Coronary artery (tissue), 2 donors: ENCODE data around the gene NUDT16.
"Not testable (repeated sequence)": the region's sequence is repeated elsewhere in the genome, so short reads cannot be mapped to it uniquely, and the experiment has no call there.

Experiments
- DNase-seq: peaks from one replicate; pipeline ENCODE4 v3.0.0-alpha.2; 2017; ENCODE audit warnings: low spot score
- H3K27ac ChIP-seq, 2 donors: fragments of 200-600 bp; sonication (generic); one replicate each; pipeline ENCODE4 v1.5.1; 2016 to 2019
- H3K4me3 ChIP-seq: fragments of 200-600 bp; sonication (generic); 2 replicates; pipeline ENCODE4 v1.5.1; 2016; ENCODE audit warnings: mild to moderate bottlenecking, moderate library complexity
- TF ChIP-seq, protein P1 (sequence below): fragments of 200-600 bp; sonication (generic); IDR thresholded peaks from one replicate; pipeline ENCODE4 v1.5.1; 2019; ENCODE audit warnings: antibody characterized with exemption

Gene NUDT16

DNA sequence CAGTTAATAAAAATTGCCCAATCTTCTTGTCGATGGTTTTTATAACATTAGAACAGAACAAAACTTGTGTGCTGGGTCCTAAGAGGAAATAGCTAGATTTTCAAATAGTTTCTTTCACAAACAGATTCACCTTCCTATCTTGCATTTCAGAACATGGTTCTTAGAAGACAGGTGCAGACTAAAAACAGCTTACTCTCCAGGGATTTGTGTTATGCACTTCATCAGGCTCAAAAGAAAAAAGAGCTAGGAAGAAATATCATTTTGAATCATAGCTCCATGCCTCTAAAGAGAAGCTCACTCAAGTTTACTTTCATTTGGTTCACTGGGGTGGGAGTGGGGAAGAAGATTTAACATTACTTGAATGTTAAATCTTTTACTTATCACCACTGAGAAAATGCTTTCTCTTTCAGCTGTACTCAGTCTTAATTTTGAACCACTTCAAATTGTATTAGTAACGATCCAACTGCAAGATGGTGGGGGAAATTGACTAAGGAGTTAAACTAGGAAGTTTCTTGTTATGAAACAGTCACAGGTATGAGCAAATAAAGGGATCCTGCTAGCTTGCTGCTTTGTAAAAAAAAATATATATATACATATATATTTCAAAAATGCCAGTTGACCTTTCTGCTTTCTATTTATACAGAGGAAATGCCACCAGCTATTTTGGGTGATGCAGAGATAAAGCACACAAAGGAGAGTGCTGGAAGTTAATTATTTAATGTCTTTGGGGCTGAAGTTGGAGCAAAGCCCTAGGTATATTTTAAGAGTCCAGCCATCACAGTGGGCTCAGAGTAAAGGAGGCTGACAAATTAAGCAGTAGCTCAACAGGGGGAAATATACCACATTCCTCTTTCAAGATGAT is 28.3 kb upstream of the NUDT16 start:
- Histone ChIP-seq H3K4me3 (no peak overlapping the region), H3K27ac (no peak overlapping the region)
- no peak for DNase-seq
- TF ChIP-seq, protein P1, sequence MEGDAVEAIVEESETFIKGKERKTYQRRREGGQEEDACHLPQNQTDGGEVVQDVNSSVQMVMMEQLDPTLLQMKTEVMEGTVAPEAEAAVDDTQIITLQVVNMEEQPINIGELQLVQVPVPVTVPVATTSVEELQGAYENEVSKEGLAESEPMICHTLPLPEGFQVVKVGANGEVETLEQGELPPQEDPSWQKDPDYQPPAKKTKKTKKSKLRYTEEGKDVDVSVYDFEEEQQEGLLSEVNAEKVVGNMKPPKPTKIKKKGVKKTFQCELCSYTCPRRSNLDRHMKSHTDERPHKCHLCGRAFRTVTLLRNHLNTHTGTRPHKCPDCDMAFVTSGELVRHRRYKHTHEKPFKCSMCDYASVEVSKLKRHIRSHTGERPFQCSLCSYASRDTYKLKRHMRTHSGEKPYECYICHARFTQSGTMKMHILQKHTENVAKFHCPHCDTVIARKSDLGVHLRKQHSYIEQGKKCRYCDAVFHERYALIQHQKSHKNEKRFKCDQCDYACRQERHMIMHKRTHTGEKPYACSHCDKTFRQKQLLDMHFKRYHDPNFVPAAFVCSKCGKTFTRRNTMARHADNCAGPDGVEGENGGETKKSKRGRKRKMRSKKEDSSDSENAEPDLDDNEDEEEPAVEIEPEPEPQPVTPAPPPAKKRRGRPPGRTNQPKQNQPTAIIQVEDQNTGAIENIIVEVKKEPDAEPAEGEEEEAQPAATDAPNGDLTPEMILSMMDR: no peak

DNA sequence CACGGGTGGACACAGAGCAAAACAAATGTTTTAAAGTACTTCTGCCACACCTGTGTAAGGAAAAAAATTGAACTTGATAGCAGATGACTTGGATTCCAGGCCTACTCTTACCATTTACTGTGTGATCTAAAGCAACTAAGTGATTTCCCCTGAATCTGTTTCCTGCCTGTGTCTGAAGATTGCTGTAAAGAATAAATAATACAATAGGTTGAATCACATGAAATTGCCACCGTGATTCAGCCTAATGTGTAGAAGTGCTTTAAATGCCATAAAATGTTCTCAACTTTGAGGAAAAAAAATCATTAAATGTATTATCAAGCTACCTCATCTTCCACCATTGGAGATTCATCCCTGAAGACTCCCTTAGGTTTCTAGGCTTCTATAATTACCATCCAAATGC is 27.6 kb upstream of the NUDT16 start:
- Histone ChIP-seq H3K27ac (no peak overlapping the region), H3K4me3 (no peak overlapping the region)
- DNase-seq: no peak
- TF ChIP-seq, protein P1: no peak

DNA sequence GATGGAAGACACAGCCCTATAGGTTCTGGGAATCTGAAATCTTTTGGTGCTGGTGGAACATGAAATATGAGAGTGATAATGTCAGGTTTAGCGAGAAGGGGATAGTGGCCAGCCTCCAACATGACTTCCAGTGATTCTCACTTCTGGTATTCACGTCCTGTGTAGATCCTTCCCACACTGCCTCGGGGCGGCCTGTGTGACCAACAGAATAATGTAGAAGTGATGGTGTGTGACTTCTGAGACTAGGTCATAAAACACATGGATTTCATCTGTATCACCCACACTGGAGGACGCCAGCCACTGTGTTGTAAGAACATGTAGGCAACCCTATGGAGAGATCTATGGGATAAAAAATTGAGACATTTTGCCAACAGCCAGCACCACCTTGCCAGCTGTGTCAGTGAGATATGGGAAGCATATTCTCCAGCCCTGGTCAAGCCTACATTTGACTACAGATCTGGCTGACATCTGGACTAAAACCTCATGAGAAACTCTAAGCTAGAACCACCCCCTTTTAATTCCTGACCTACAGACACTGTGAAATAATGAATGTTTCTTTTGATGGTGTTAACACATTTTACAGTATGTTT is 25.5 kb upstream of the NUDT16 start:
- DNase-seq: no peak
- Histone ChIP-seq H3K27ac (no peak overlapping the region), H3K4me3 (no peak overlapping the region)
- TF ChIP-seq, protein P1: no peak

DNA sequence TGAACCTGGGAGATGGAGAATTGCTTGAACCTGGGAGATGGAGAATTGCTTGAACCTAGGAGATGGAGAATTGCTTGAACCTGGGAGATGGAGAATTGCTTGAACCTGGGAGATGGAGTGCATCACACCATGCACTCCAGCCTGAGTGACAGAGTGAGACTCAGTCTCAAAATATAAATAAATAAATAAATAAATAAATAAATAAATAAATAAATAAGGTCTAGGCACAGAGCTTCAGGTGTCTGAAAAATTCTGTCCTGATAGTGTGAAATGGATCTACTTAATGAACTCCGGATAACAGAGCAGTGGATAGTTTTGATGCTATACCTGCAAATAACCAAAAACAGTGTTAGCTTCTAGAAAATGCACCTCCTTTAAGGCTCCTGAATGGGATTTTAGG is 24.3 kb upstream of the NUDT16 start:
- Histone ChIP-seq H3K27ac (no peak overlapping the region), H3K4me3 (no peak overlapping the region)
- TF ChIP-seq, protein P1: no peak
- no peak for DNase-seq

DNA sequence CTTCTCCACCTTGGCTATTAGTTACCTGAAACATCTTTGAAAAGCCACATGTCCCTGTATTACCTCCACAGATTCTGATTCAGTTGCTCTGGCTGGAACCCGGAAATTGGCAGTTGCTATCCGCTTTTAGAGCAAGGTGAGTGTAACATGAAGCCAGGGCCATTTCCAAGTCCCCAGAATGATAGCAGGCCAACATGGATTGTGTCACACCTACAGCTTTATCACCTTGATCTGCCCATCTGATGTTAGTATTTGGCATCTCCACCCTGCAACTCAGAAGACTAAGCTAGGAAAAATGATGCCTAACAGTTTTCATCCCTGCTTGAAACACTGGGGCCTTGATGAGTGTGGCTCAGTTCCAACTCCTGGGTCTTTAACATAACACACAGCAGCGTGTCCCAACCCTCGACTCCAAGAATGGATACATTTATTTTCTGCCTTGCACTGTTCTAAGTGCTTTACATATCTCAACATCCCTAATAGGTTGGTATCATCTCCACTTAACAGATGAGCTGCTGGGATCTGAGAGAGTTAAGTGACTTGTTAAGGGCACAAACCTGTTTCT is 21.3 kb upstream of the NUDT16 start:
- TF ChIP-seq, protein P1: no peak
- Histone ChIP-seq H3K4me3 (no peak overlapping the region), H3K27ac (no peak overlapping the region)
- no peak for DNase-seq

DNA sequence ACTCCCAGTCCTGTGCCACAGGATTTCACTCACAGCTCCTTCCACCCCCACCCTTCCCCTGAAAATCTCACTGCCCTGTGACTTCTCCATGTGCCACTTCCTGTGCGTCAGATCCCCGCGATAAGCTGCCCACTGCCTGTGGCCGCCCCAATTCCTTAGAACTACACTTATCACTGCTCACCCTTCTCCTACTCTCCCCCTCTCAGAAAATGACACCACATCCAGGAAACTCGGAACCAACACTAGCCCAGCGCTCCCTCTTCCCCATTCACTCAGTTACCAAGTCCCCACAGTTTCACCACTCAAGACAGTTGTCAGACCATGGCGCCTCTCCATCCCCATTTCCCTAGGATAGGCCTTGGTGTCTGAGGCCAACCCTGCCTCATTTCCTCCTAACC is 20.5 kb upstream of the NUDT16 start:
- H3K27ac ChIP-seq: peak overlapping the region in 1 of 2 donors; percentile 77
- not testable (repeated sequence) for DNase-seq
- H3K4me3 ChIP-seq: peak overlapping the region; percentile 78

DNA sequence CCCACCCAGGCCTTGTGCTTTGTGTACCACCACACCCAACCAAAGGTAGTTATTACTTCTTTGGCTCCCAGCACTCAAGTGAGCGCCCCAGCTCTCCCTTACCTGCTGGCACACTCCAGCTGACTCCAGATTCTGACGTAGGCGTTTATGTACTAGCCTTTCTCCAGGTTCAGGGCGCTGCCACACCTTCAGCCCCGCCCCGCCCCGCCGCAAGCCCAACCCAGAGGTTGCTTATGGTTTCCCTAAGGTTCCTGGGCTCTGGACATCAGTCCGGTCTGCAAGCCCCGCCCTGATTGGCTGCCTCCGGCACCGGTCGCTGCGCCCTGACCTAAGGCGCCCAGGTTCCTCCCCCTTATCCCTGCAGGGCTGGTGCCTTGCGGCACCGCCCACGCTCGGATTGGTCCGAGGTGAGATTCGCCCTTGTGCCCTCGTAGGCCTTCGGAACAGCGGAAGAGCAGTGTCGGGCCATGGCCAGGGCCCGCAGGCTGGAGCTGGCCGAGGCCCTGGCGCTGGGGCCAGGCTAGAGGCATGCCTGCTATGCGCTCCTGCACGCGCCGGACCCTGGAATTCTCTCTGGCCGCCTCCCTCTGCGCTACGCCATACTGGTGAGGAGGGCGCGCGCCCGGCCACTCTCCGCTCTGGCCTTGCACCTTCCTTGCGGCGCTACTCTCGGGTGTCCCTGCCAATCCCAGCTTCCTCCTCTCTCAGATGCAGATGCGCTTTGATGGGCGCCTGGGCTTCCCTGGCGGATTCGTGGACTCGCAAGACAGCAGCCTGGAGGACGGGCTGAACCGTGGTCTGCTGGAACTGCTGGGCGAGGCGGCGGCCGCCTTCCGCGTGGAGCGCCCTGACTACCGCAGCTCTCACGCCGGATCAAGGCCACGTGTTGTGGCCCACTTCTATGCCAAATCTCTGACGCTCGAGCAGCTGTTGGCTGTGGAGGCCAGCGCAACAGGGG is 19.8 kb upstream of the NUDT16 start:
- no peak for DNase-seq
- Histone ChIP-seq H3K27ac (peak overlapping the region in 1 of 2 donors; percentile 77), H3K4me3 (peak overlapping the region; percentile 78)
- TF ChIP-seq, protein P1: no peak
